Ishikawa (cell line): ENCODE results near the gene RGS6.

ENCODE experiments used
- CEBPB ChIP-seq: IDR thresholded peaks from 2 replicates; pipeline ENCODE4 v1.6.1; 2012
- CREB1 ChIP-seq: IDR thresholded peaks from 2 replicates; pipeline ENCODE4 v1.6.1; 2012; ENCODE audit warnings: low read depth
- NFIC ChIP-seq: IDR thresholded peaks from 2 replicates; pipeline ENCODE4 v1.6.1; 2012
- ZBTB7A ChIP-seq: IDR thresholded peaks from 2 replicates; pipeline ENCODE4 v1.6.1; 2012; ENCODE audit warnings: low read depth
- TF ChIP-seq, protein P1 (sequence below): IDR thresholded peaks from 2 replicates; pipeline ENCODE4 v1.6.1; 2012

DNA sequence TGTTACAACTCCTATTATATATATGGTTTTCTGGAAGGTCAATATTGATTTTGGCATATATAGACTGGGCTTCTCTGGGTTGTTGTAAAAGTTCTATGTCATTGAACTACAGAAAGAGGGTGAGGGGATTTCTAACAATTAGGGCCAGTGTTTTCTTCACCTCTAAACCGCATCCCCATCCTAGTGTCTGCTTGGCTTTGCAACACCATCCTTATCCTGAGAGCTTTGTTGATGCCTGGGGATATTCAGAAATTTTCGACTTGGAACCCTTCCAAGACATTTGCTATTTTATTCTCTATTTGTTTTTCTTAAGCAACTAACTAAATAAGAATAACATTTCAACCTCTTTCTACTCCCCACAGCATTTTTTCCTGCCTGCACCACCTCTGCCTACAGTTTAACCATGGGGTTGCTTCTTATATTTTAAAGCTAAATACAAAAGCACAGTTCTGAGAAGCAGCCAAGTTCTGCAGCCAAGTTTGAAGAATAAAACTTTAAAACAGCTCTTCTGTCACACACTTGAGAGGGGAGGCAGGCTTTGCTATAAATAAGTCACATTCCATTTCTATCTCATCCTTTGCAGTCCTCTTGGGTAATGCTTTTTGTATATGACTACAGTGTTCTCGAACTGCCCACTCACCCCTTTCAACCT lies 53.4 kb downstream of the RGS6 start:
- TF ChIP-seq CEBPB: no peak
- TF ChIP-seq ZBTB7A: no peak
- no peak for TF ChIP-seq NFIC
- TF ChIP-seq, protein P1, sequence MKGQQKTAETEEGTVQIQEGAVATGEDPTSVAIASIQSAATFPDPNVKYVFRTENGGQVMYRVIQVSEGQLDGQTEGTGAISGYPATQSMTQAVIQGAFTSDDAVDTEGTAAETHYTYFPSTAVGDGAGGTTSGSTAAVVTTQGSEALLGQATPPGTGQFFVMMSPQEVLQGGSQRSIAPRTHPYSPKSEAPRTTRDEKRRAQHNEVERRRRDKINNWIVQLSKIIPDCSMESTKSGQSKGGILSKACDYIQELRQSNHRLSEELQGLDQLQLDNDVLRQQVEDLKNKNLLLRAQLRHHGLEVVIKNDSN: no peak
- no peak for TF ChIP-seq CREB1
